ENCODE measurements around the gene IQSEC2.

Gene IQSEC2

DNA sequence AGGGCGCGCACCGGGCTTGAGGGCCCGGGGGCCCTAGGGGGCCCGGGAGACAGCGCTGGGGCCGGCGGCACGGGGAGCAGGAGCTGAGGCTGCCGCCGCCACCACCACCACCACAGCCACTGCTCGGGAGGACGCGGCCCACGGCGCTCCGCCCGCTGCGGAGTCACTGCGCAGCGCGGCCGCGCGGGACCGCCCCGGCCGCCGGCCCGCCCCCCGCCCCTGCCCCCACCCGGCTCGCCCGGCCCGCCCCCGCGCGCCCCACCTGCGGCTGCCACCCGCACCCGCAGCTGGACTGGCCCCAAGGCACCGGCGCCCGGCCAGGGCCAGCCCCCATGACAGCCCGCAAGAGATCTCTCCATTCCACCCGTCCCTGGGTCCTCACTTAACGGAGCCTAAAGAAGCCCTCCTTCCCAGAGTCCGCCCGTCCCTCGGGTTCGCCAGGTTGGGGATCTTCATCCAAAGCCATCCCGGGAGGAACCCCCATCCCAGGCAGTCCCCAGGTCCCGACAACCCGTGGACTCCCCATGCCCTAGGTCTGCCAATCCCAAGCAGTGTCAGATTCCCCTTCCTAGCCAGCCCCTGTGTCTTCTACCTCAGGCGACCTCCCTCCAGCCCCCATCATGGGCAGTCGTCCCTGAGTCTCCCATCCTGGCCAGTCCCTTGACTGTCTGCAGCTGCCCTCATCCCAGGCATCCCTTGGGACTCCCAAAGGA lies 40.0 kb upstream of the IQSEC2 start:
- DNase-seq (ENCODE audit: low read depth), result peak; percentile 19
- TF ChIP-seq, protein P1, sequence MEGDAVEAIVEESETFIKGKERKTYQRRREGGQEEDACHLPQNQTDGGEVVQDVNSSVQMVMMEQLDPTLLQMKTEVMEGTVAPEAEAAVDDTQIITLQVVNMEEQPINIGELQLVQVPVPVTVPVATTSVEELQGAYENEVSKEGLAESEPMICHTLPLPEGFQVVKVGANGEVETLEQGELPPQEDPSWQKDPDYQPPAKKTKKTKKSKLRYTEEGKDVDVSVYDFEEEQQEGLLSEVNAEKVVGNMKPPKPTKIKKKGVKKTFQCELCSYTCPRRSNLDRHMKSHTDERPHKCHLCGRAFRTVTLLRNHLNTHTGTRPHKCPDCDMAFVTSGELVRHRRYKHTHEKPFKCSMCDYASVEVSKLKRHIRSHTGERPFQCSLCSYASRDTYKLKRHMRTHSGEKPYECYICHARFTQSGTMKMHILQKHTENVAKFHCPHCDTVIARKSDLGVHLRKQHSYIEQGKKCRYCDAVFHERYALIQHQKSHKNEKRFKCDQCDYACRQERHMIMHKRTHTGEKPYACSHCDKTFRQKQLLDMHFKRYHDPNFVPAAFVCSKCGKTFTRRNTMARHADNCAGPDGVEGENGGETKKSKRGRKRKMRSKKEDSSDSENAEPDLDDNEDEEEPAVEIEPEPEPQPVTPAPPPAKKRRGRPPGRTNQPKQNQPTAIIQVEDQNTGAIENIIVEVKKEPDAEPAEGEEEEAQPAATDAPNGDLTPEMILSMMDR (IDR thresholded peaks at IDR 0.05; ENCODE audit: low read depth, low read length), result no peak
- TF ChIP-seq MYC (IDR thresholded peaks at IDR 0.05; ENCODE audit: low read depth, low read length) (no peak), POLR2A (IDR thresholded peaks at IDR 0.05; ENCODE audit: extremely low read depth, insufficient read length) (no peak)
- TF ChIP-seq, protein P2, sequence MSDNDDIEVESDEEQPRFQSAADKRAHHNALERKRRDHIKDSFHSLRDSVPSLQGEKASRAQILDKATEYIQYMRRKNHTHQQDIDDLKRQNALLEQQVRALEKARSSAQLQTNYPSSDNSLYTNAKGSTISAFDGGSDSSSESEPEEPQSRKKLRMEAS (IDR thresholded peaks at IDR 0.05; ENCODE audit: low read depth, low read length), result no peak
- H3K4me3 ChIP-seq (ENCODE audit: low read depth, low read length), result no peak overlapping the region

DNA sequence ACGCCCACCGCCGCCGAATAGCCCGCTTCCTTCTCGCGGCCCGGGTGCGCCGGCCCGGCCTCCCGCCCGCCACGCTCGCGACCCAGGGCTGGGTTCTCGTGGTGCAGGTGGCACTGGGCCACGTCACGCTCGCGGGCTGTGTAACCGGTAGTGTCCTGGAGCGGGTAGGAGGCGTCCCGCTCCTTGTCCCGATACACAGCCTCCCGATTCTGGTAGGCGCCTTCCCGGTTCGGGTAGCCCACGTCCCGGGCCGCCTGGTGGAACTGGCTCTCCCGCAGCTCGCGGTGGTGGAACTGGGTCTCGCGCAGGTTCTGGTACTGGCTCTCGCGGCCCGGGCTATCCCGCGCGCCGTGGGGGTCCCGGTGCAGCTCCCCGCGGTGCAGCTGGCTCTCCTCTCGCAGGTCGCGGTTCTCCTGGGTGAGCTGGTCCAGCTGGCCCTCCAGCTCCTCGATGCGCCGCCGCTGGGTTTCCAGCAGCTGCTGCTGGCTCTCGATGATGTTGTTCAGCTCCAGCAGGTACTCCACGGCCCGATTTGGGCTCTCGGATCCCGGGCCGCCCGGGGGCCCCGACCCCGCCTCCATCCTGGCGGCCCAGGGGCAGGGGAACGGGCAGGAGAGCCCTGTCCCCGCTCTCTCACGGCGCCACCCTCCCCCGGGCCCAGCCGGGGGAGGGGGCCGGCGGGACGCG lies 39.3 kb upstream of the IQSEC2 start:
- H3K4me3 ChIP-seq (ENCODE audit: low read depth, low read length), result peak overlapping the region; percentile 11
- DNase-seq (ENCODE audit: low read depth), result peak; percentile 15
- TF ChIP-seq MYC (IDR thresholded peaks at IDR 0.05; ENCODE audit: low read depth, low read length) (no peak), POLR2A (IDR thresholded peaks at IDR 0.05; ENCODE audit: extremely low read depth, insufficient read length) (no peak)
- TF ChIP-seq, protein P2 (IDR thresholded peaks at IDR 0.05; ENCODE audit: low read depth, low read length), result no peak
- TF ChIP-seq, protein P1 (IDR thresholded peaks at IDR 0.05; ENCODE audit: low read depth, low read length), result no peak

DNA sequence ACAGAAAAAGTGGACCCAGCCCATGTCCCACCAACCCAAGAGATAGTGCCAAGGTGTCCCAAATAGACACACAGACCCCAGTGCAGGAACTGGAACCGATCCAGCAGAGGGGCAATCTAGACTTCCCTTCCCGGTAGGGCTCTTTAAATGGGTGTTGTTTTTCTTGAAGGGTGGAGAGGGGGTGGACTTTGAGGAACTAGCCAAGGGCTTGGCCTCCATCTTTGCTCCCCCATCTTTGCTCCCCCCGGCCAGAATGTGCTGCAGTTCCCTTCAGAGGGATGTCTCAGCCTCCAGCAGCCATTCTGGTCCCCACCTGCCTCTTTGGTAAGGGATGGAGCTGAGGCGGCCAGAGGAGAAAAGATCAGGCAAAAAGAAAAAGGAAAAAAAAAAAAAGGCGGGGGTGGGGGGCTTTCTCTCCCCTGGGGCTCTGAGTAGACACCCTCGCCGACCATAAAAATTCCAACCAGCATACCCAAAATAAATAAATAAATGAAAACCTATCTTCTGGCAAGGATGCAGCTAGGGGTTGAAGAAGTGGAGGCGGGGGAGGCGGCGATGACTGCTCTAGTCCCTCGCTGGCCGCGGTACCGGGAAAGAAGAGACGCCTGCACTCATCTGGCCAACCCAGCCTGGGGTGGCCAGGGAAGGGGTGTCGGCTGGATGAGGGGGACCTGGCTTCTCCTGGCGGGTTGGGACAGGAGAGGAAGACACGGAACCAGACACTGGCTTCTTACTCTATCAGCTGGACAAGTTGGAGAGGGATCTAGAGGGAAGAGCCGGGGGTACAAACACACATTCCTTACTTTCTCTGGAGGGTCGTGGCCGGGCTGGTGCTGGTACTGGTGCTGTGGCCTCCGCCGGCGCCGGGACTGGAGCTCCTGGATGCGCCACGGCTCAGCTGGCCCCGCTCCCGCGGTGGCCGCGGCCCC lies 38.5 kb upstream of the IQSEC2 start:
- no peak overlapping the region for H3K4me3 ChIP-seq (ENCODE audit: low read depth, low read length)
- DNase-seq (ENCODE audit: low read depth), result peak; percentile 23
- TF ChIP-seq POLR2A (IDR thresholded peaks at IDR 0.05; ENCODE audit: extremely low read depth, insufficient read length), result no peak
- TF ChIP-seq, protein P2 (IDR thresholded peaks at IDR 0.05; ENCODE audit: low read depth, low read length), result no peak
- TF ChIP-seq, protein P1 (IDR thresholded peaks at IDR 0.05; ENCODE audit: low read depth, low read length), result no peak
- no peak for TF ChIP-seq MYC (IDR thresholded peaks at IDR 0.05; ENCODE audit: low read depth, low read length)

DNA sequence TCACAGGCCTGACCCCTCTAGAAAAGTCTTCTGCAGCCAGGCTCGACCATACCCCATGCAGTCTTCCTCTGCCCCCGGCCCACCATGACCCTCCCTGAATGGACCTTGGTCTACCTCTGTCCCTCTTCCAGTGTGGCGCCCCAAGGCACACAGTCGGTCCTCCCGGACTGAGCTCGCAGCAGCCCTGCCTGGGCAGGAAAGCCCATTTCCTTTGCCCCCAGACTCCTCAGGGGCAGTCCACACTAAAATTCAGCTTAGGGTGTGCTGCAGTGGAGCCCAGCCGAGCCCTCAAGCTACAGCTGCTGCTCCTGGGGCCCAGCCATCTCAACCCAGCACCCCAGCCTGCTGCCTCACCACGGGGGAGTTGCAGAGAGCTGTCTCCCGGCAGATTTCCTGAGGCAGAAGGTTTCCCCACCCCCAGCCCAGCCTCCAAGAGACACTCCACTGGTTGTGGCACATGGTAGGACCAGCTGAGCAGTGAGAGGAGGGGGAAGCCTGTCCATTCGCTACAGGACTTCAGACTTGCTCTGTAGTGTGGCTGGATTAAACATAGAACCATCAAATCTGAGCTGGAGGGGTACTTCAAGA lies 37.5 kb upstream of the IQSEC2 start:
- TF ChIP-seq POLR2A (IDR thresholded peaks at IDR 0.05; ENCODE audit: extremely low read depth, insufficient read length), result no peak
- TF ChIP-seq, protein P2 (IDR thresholded peaks at IDR 0.05; ENCODE audit: low read depth, low read length), result no peak
- TF ChIP-seq, protein P1 (IDR thresholded peaks at IDR 0.05; ENCODE audit: low read depth, low read length), result no peak
- no peak for TF ChIP-seq MYC (IDR thresholded peaks at IDR 0.05; ENCODE audit: low read depth, low read length)
- DNase-seq (ENCODE audit: low read depth), result peak; percentile 21
- no peak overlapping the region for H3K4me3 ChIP-seq (ENCODE audit: low read depth, low read length)

DNA sequence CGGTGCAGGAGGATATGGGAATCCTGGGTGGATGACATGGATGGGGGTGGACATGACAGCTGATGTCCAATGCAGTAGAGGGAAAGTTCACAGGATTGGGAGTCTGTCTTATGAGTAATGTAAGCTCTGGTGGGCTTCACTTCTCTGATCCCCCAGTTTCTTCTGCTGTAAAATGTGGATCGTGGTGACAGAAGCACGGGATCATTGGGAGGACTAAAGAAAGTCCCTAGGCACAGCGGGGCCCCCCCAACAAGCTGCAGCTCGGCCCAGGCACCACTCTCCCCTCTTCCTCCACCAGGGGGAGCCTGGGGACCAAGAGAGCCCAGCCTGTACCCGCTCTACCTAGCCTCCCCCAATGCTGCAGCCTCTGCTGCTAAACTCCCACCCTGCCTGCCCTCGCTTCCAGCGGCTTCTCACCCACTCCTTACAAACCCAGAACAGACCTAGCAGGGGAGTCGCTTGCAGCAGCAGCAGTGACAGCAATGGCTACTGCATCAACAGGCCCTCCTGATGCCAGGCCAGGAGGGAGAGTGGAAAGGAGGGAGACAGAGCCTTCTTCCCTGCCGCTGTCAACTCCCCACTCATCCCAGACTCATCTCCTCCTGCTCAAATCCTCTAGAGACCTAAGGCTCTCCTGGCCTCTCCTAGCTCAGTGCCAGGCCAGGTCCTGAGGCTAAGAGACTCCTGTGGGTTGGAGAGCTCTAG lies 36.1 kb upstream of the IQSEC2 start:
- H3K4me3 ChIP-seq (ENCODE audit: low read depth, low read length), result no peak overlapping the region
- peak; percentile 76 for DNase-seq (ENCODE audit: low read depth)
- TF ChIP-seq, protein P1 (IDR thresholded peaks at IDR 0.05; ENCODE audit: low read depth, low read length), result peak; percentile 72
- TF ChIP-seq, protein P2 (IDR thresholded peaks at IDR 0.05; ENCODE audit: low read depth, low read length), result no peak
- no peak for TF ChIP-seq MYC (IDR thresholded peaks at IDR 0.05; ENCODE audit: low read depth, low read length)
- no peak for TF ChIP-seq POLR2A (IDR thresholded peaks at IDR 0.05; ENCODE audit: extremely low read depth, insufficient read length)

All from NB4 (cell line).